Activated CD8-positive, alpha-beta memory T cell treated with anti-CD3 and anti-CD28 coated beads for 1 hour (primary cell): ENCODE measurements around the gene TMPRSS6.

Experiments
- DNase-seq, 2 donors: peaks; one replicate each; pipeline ENCODE4 v3.0.0-alpha.2; 2020; ENCODE audit warnings: low read depth in 1 of 2; ENCODE audit errors: extremely low read depth in 1 of 2

Gene TMPRSS6

DNA sequence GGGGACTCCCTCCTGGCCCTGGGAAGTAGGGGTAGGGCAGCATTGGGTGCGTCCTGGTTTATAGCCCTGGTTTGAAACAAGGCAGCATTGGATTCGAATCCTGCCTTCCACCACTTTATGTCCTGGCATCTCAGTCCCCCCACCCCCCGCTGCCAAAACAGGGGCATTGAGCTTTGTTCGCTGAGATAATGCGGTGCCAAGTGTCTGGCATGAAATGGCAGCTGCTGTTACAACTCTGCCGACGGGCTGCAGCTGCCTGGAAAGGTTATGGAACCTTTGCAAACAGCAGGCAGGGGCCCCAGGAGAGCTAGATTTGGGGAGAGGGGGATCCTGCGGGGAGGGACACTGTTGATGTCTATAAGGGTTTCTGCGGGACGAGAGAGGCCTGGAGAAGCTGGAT is 92.2 kb downstream of the TMPRSS6 start:
- DNase-seq: no peak

- DNase-seq: no peak
Measured at GRCh38 chr22:37016134-37016910, 93.2 kb downstream of the TMPRSS6 start.

GRCh38 chr22:37015587-37015878 is 94.0 kb downstream of the TMPRSS6 start:
- no peak for DNase-seq
